Upper lobe of right lung (tissue), 1 donor: Measurements from ENCODE around the gene NRG2. TPM values are rescaled to one million over a fixed set of nuclear protein-coding genes. Genes with fewer than 3 reads are reported as not detected.
A peak's percentile ranks its signal among the peaks of the same experiment; 100 is the strongest.

Experiments used
- ATAC-seq: fragments of 200-7000 bp; cut with Tn5 transposase; one replicate; pipeline ENCODE4 v1.9.1; 2020; ENCODE audit warnings: mild to moderate bottlenecking, moderate library complexity
- DNase-seq: peaks from one replicate; pipeline ENCODE4 v3.0.0-alpha.2; 2020
- H3K27ac ChIP-seq: fragments of 200-600 bp; one replicate; pipeline ENCODE4 v1.8.0; 2022
- H3K27me3 ChIP-seq: fragments of 200-600 bp; one replicate; pipeline ENCODE4 v1.8.0; 2022; ENCODE audit warnings: mild to moderate bottlenecking
- H3K36me3 ChIP-seq: fragments of 200-600 bp; one replicate; pipeline ENCODE4 v1.8.0; 2022
- H3K4me1 ChIP-seq: fragments of 200-600 bp; one replicate; pipeline ENCODE4 v1.8.0; 2022
- H3K4me3 ChIP-seq: fragments of 200-600 bp; one replicate; pipeline ENCODE4 v1.8.0; 2022; ENCODE audit warnings: mild to moderate bottlenecking
- H3K9me3 ChIP-seq: fragments of 200-600 bp; one replicate; pipeline ENCODE4 v1.8.0; 2022
- CTCF ChIP-seq: fragments of 200-600 bp; IDR thresholded peaks from one replicate; pipeline ENCODE4 v1.8.0; 2022; ENCODE audit warnings: antibody characterized with exemption
- intact Hi-C: fragments of 100-400 bp; cut with DNase I; formaldehyde crosslinking; loops from one replicate; pipeline ENCODE4 v1.11.0; 2022
- total RNA-seq: library from RNA; stranded (reverse); fragmentation: NEBNext Ultra II Directional; extraction: Animal tissue kit (Norgen Biotek cat#: 25700); gene quantifications from one replicate; pipeline ENCODE4 v1.2.1, GENCODE V29; 2021
- donor health status: DM: no; HTN: yes; CAD: no; lungs with severe emphysema.

The NRG2 gene
- total RNA-seq, 1 donor from 2014 or later, result 1.4 TPM

DNA sequence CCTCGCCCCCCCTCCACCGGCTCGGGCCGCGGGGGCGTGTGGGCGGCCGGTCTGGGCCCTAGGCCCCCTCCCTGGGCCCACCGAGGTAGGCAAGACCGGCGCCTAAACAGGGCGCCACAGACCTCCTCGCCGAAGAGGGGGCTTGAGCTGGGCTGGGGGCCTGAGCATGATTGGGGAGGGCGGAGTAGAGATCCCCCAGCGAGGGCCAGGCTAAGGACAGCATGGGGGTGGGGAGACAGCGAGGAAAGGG, 138.6 kb downstream of the NRG2 start:
- Histone ChIP-seq H3K27me3 (peaks cover 40% of the 10 kb centered on the region), H3K4me3 (peak overlapping the region; percentile 46), H3K9me3 (no peaks in the 10 kb centered on the region), H3K4me1 (peaks cover 14% of the 10 kb centered on the region), H3K27ac (no peak overlapping the region), H3K36me3 (no peaks in the 10 kb centered on the region)
- no peak for TF ChIP-seq CTCF
- no peak for ATAC-seq
- intact Hi-C loops, result no loop called here
- DNase-seq, result no peak

DNA sequence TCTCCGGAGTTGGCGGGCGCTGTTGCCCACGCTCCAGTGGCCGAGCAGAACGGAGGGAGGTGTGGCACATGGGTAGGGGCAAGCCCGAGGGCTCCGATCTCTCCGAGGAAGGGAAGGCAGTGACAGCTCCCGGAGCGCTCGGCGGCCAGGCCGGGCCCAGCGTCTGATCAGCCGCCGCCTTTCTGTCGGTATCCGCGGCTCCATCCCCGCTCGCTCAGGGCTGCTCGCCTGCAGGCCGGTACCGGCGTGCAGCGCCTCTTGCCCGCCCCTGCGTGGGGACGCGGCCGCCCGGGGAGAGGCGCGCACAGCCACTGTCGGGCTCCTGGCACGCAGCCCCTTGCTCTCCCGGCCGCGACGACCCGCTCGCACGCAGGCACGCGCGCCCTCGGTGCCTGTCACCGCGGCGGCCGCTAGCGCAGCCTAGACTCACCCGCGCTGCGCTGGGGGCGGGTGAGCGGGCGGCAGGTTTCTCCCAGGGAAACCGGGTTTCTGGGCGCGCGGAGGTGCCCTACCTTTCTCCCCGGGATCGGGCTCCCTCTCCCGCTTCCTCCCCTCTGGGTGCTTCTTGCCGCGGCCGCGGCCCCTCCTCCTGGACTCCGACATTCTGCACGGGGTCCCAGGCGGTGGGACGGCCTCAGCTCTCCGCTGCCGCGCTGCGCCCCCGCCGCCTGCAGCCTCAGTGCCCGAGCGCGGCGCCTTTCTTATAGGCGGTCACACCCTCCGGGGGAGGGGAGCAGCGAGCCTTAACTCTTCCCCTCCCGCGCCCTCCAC, 139.1 kb downstream of the NRG2 start:
- Histone ChIP-seq H3K36me3 (no peaks in the 10 kb centered on the region), H3K27ac (no peak overlapping the region), H3K4me3 (peak overlapping the region; percentile 46), H3K4me1 (peaks cover 14% of the 10 kb centered on the region), H3K9me3 (no peaks in the 10 kb centered on the region), H3K27me3 (peaks cover 40% of the 10 kb centered on the region)
- no peak for TF ChIP-seq CTCF
- ATAC-seq (peak; percentile 27), DNase-seq (peak; percentile 64)
- intact Hi-C loops, result no loop called here

DNA sequence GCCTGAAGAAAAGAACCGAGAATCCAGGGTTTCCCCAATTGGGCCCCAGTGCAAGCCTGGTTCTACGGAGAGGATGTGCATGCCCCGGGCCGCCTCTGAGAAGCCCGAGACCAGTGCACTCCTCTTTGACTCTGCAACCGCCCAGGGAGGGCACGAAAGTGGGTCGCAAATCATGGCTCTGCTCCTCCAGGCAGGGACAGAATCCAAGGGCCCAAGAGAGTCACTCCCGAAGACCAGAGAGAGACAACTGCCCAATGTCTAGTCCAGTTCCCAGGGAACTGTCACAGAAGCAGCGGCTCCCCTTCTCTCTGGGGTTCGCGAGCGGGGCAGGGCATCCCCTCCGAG, 139.7 kb downstream of the NRG2 start:
- intact Hi-C loops, result no loop called here
- TF ChIP-seq CTCF, result no peak
- H3K4me1 ChIP-seq, result peaks cover 14% of the 10 kb centered on the region
- no peaks in the 10 kb centered on the region for H3K36me3 ChIP-seq
- H3K27ac ChIP-seq, result no peak overlapping the region
- no peaks in the 10 kb centered on the region for H3K9me3 ChIP-seq
- peak; percentile 37 for DNase-seq
- H3K27me3 ChIP-seq, result peaks cover 40% of the 10 kb centered on the region
- H3K4me3 ChIP-seq, result peak overlapping the region; percentile 46
- no peak for ATAC-seq

DNA sequence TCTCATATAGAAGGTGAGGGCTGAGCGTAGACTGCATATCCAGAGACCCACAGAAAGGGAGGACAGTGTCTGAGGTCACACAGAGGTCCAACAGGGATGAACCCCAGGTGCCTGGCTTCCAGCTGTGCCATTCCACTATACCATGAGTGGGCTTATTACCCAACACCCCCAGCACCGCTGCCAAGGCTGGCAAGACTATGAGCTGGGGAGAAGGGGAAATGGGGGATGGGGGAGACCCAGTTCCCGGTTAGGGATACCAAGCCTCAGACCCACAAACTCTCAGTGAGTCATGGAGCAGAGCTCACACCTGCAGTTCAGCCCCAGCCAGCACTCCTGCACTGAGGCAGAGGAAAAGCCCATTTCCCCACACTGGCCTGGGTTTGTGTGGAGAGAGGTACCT, 141.1 kb downstream of the NRG2 start:
- ATAC-seq (no peak), DNase-seq (peak; percentile 40)
- intact Hi-C loops, result no loop called here
- H3K9me3 ChIP-seq, result no peaks in the 10 kb centered on the region
- TF ChIP-seq CTCF, result no peak
- H3K27ac ChIP-seq, result no peak overlapping the region
- peaks cover 14% of the 10 kb centered on the region for H3K4me1 ChIP-seq
- H3K4me3 ChIP-seq, result no peak overlapping the region
- H3K36me3 ChIP-seq, result no peaks in the 10 kb centered on the region
- H3K27me3 ChIP-seq, result peaks cover 40% of the 10 kb centered on the region

- Histone ChIP-seq H3K27me3 (peaks cover 40% of the 10 kb centered on the region), H3K4me3 (no peak overlapping the region)
- ATAC-seq, result no peak
These were observed 141.9 kb downstream of the NRG2 start for GRCh38 chr5:139901251-139901575.

More at GRCh38 chr5:139901251-139901575, 141.9 kb downstream of the NRG2 start:
- no peaks in the 10 kb centered on the region for H3K9me3 ChIP-seq
- peak; percentile 16 for DNase-seq
- no peaks in the 10 kb centered on the region for H3K36me3 ChIP-seq
- intact Hi-C loops, result no loop called here
- peaks cover 14% of the 10 kb centered on the region for H3K4me1 ChIP-seq
- no peak overlapping the region for H3K27ac ChIP-seq
- TF ChIP-seq CTCF, result no peak
